Measurements from ENCODE around the gene TLCD3A.

- TF ChIP-seq CTCF (IDR thresholded peaks at IDR 0.05; ENCODE audit: borderline replicate concordance, extremely low read depth, low read length, poor library complexity, severe bottlenecking): no peak
- no peak for TF ChIP-seq EZH2 (IDR thresholded peaks at IDR 0.05; ENCODE audit: borderline replicate concordance, low read depth, low read length, severe bottlenecking)
Observed at GRCh38 chr17:774313-774584, 41.9 kb downstream of the TLCD3A start.

Measured in DND-41 (cell line).